Measurements from ENCODE around the gene TFB1M. TPM values are rescaled to one million over a fixed set of nuclear protein-coding genes. Genes with fewer than 3 reads are reported as not detected.
A peak's percentile ranks its signal among the peaks of the same experiment; 100 is the strongest.
"Not testable (repeated sequence)": the region's sequence is repeated elsewhere in the genome, so short reads cannot be mapped to it uniquely, and the experiment has no call there.

TFB1M gene
- polyA plus RNA-seq, 2 donors = 10.6 to 13.3 TPM

DNA sequence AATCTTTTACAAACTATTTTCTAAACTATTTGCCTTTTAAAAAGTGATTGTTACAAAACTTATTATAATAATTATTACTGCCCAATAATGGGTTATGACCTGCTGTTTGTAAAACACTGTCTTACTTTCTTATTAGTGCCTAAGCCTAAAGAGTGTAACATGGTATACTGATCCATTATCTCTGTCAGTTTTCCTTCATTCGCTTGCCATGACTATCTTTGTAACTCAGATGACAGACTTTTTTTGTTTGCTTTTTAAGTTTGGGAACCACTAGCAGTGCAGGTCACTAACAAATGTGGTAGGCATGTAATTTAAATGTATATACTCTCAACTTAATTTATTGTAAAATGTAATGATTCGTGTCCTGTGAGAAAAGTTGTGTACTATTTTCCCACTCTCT, 9.9 kb upstream of the TFB1M start:
- Histone ChIP-seq H3K27me3 (ENCODE audit: control insufficient read depth in 1 of 2, insufficient read depth in 2 of 2, low read length in 2 of 2) (no peaks in the 10 kb centered on the region), H3K36me3 (ENCODE audit: control insufficient read depth in 2 of 2, insufficient read depth in 2 of 2, low read length in 1 of 2) (no peaks in the 10 kb centered on the region), H3K27ac (ENCODE audit: low read depth in 2 of 2, low read length in 1 of 2) (no peak overlapping the region), H3K4me1 (ENCODE audit: control insufficient read depth in 2 of 2, insufficient read depth in 2 of 2, low read length in 1 of 2) (no peaks in the 10 kb centered on the region), H3K4me3 (ENCODE audit: low read depth in 1 of 2, low read length in 2 of 2) (no peak overlapping the region), H3K9me3 (ENCODE audit: control insufficient read depth in 2 of 2, insufficient read depth in 1 of 2, low read depth in 1 of 2, low read length in 1 of 2) (no peaks in the 10 kb centered on the region)
- WGBS, 2 donors = 95 to 97% methylated on average over 2 of the region's 2 CpGs

DNA sequence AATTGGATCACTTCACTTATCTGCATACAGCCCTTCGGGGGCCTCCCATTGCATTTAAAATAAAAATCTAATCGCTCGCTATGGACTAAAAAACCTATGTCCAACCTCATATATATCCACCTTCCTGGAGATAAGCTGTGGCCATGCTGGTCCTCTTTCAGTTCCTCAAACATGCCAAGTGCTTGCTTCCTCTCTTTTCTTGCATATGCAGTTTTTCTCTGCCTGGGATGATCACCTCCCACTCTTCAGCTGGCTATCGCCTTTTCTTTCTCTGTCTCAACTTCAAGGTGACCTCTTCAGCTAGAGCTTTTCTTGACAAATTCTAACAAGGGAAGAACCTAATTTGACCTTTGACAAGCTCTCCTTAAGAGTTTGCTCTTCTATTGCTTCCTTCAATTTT, 5.6 kb upstream of the TFB1M start:
- Histone ChIP-seq H3K9me3 (ENCODE audit: control insufficient read depth in 2 of 2, insufficient read depth in 1 of 2, low read depth in 1 of 2, low read length in 1 of 2) (no peaks in the 10 kb centered on the region), H3K27ac (ENCODE audit: low read depth in 2 of 2, low read length in 1 of 2) (no peak overlapping the region), H3K4me3 (ENCODE audit: low read depth in 1 of 2, low read length in 2 of 2) (no peak overlapping the region), H3K36me3 (ENCODE audit: control insufficient read depth in 2 of 2, insufficient read depth in 2 of 2, low read length in 1 of 2) (no peaks in the 10 kb centered on the region), H3K27me3 (ENCODE audit: control insufficient read depth in 1 of 2, insufficient read depth in 2 of 2, low read length in 2 of 2) (no peaks in the 10 kb centered on the region), H3K4me1 (ENCODE audit: control insufficient read depth in 2 of 2, insufficient read depth in 2 of 2, low read length in 1 of 2) (no peaks in the 10 kb centered on the region)
- WGBS, 2 donors = 86 to 88% methylated on average over 4 of the region's 4 CpGs

DNA sequence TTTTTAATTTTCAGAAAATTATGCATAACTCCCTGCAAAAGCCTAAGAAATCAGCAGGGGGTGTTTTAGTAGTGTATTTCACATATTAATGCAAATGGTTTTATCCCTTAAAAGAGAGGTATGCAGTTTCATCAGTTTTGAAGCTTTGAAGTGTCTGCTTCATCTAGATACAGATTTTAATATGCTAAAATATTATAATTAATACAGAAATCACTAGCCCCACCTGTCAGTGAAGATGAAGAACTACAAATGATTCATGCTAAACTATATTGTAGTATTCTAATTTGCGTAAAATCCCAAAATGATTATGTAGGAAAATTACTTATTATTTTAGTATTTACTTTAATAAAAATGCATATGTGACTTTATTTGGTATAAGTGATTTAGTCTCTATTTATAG, 2.9 kb upstream of the TFB1M start:
- H3K4me3 ChIP-seq (ENCODE audit: low read depth in 1 of 2, low read length in 2 of 2) = no peak overlapping the region
- 92 to 93% methylated on average over 1 of the region's 1 CpG for WGBS, 2 donors
- H3K27ac ChIP-seq (ENCODE audit: low read depth in 2 of 2, low read length in 1 of 2) = no peak overlapping the region
- no peaks in the 10 kb centered on the region for H3K9me3 ChIP-seq (ENCODE audit: control insufficient read depth in 2 of 2, insufficient read depth in 1 of 2, low read depth in 1 of 2, low read length in 1 of 2)
- no peaks in the 10 kb centered on the region for H3K36me3 ChIP-seq (ENCODE audit: control insufficient read depth in 2 of 2, insufficient read depth in 2 of 2, low read length in 1 of 2)
- H3K4me1 ChIP-seq (ENCODE audit: control insufficient read depth in 2 of 2, insufficient read depth in 2 of 2, low read length in 1 of 2) = no peaks in the 10 kb centered on the region
- no peaks in the 10 kb centered on the region for H3K27me3 ChIP-seq (ENCODE audit: control insufficient read depth in 1 of 2, insufficient read depth in 2 of 2, low read length in 2 of 2)

DNA sequence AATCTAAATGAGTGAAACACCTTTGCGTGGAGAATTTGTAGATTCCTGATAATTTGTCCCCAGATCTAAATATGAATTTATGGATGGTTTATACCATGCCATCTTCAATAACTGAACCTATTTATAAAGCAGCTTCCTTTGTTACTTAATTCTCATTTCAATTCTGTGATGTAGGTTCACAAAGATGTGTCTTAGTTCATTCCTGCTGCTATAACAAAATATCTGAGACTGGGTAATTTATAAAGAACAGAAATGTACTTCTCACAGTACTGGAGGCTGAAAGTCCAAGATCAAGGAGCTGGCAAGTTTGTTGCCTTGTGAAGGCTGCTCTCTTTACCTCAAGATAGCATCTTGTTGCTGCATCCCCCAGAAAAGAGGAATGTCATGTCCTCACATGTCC, 2.1 kb upstream of the TFB1M start:
- no peaks in the 10 kb centered on the region for H3K27me3 ChIP-seq (ENCODE audit: control insufficient read depth in 1 of 2, insufficient read depth in 2 of 2, low read length in 2 of 2)
- WGBS, 2 donors = 92 to 97% methylated on average over 1 of the region's 1 CpG
- H3K9me3 ChIP-seq (ENCODE audit: control insufficient read depth in 2 of 2, insufficient read depth in 1 of 2, low read depth in 1 of 2, low read length in 1 of 2) = no peaks in the 10 kb centered on the region

DNA sequence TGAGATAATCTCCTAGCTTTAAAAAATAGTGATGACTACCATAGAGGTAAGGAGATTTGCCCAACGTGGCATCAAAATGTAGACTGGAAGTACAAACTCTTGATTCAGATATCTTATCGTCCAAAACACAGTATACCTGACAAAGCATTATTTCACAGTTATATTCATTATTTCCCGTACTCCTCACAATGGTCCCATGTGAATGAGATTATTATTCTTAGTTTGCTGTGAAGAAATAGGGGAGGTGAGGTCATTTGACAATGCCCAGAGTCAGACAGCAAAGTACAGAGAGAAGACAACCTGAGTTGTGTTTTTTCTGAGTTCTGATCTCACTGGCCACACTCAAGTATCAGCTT, 1.2 kb upstream of the TFB1M start:
- no peaks in the 10 kb centered on the region for H3K27me3 ChIP-seq (ENCODE audit: control insufficient read depth in 1 of 2, insufficient read depth in 2 of 2, low read length in 2 of 2)
- no peaks in the 10 kb centered on the region for H3K36me3 ChIP-seq (ENCODE audit: control insufficient read depth in 2 of 2, insufficient read depth in 2 of 2, low read length in 1 of 2)
- H3K4me1 ChIP-seq (ENCODE audit: control insufficient read depth in 2 of 2, insufficient read depth in 2 of 2, low read length in 1 of 2) = no peaks in the 10 kb centered on the region
- peak overlapping the region in 1 of 2 donors; percentile 94 for H3K4me3 ChIP-seq (ENCODE audit: low read depth in 1 of 2, low read length in 2 of 2)
- 25 to 42% methylated on average over 3 of the region's 3 CpGs for WGBS, 2 donors
- H3K9me3 ChIP-seq (ENCODE audit: control insufficient read depth in 2 of 2, insufficient read depth in 1 of 2, low read depth in 1 of 2, low read length in 1 of 2) = no peaks in the 10 kb centered on the region
- H3K27ac ChIP-seq (ENCODE audit: low read depth in 2 of 2, low read length in 1 of 2) = no peak overlapping the region

More for the DNA sequence above, 2.1 kb upstream of the TFB1M start:
- no peak overlapping the region for H3K27ac ChIP-seq (ENCODE audit: low read depth in 2 of 2, low read length in 1 of 2)
- no peak overlapping the region for H3K4me3 ChIP-seq (ENCODE audit: low read depth in 1 of 2, low read length in 2 of 2)
- no peaks in the 10 kb centered on the region for H3K36me3 ChIP-seq (ENCODE audit: control insufficient read depth in 2 of 2, insufficient read depth in 2 of 2, low read length in 1 of 2)
- no peaks in the 10 kb centered on the region for H3K4me1 ChIP-seq (ENCODE audit: control insufficient read depth in 2 of 2, insufficient read depth in 2 of 2, low read length in 1 of 2)

DNA sequence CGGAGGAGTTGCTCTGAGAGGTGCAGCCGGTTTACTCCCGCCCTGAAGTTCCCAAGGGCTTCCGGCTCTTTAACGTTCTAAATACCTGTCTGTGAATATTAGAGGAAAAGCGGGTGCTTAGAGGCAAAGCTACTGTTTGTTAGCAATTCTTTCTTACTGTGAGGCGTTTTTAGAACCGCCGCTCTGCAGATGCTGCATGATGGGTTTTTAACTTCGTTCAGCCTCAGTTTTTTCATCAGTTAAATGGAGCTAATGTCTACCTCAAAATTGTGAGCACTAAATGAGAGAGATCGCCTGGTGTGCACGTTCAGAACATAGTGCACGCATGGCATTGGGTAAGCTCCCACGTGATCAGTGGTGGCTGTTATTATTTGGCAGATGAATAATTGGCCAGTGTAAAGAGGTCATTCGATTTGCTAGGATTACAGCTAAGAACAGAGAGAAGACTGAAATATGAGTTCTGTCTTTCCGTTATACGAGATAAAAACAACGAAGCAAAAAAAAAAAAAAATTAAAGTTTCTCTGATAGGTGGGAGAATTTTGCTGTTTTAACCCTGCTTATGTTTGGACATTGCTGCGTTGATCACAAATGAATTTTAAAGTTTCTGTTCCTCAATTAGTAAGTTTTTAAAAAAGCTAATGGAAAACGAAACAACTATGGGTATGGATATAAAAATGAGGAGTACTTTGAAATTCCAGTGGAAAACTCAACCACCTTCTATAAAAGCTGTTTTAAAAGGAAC, 660 bp upstream of the TFB1M start:
- Histone ChIP-seq H3K4me1 (ENCODE audit: control insufficient read depth in 2 of 2, insufficient read depth in 2 of 2, low read length in 1 of 2) (no peaks in the 10 kb centered on the region), H3K4me3 (ENCODE audit: low read depth in 1 of 2, low read length in 2 of 2) (peak overlapping the region; percentile 79 to 94), H3K27me3 (ENCODE audit: control insufficient read depth in 1 of 2, insufficient read depth in 2 of 2, low read length in 2 of 2) (no peaks in the 10 kb centered on the region), H3K36me3 (ENCODE audit: control insufficient read depth in 2 of 2, insufficient read depth in 2 of 2, low read length in 1 of 2) (no peaks in the 10 kb centered on the region), H3K27ac (ENCODE audit: low read depth in 2 of 2, low read length in 1 of 2) (peak overlapping the region; percentile 88 to 92), H3K9me3 (ENCODE audit: control insufficient read depth in 2 of 2, insufficient read depth in 1 of 2, low read depth in 1 of 2, low read length in 1 of 2) (no peaks in the 10 kb centered on the region)
- WGBS, 2 donors = 3% methylated on average over 20 of the region's 20 CpGs

DNA sequence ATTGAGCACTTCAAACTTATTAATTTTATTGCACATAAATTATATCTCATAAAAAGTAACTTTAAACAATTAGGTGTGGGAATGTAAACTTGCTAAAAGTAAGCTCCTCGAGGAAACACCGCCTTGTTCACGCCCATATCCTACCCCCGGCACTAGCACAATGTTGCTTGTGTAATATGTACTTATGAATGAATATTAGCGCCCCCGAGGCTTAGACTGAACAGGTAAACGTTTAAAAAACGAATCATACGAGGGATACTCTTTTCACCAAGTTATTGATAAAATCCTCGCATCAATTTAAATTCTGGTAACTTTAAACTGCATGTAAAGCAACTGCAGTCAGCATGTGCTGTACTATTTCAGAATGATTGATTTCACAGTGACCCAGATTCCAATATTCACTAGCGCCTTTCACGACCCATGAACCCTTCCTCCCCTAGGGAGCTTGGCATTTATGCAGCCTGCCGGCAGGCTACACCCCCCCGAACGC, 637 bp downstream of the TFB1M start:
- no peaks in the 10 kb centered on the region for H3K4me1 ChIP-seq (ENCODE audit: control insufficient read depth in 2 of 2, insufficient read depth in 2 of 2, low read length in 1 of 2)
- H3K27ac ChIP-seq (ENCODE audit: low read depth in 2 of 2, low read length in 1 of 2) = peak overlapping the region; percentile 84 to 92
- 0 to 1% methylated on average over 15 of the region's 15 CpGs for WGBS, 2 donors
- H3K4me3 ChIP-seq (ENCODE audit: low read depth in 1 of 2, low read length in 2 of 2) = peak overlapping the region; percentile 79 to 94
- H3K27me3 ChIP-seq (ENCODE audit: control insufficient read depth in 1 of 2, insufficient read depth in 2 of 2, low read length in 2 of 2) = no peaks in the 10 kb centered on the region
- no peaks in the 10 kb centered on the region for H3K9me3 ChIP-seq (ENCODE audit: control insufficient read depth in 2 of 2, insufficient read depth in 1 of 2, low read depth in 1 of 2, low read length in 1 of 2)
- H3K36me3 ChIP-seq (ENCODE audit: control insufficient read depth in 2 of 2, insufficient read depth in 2 of 2, low read length in 1 of 2) = no peaks in the 10 kb centered on the region

DNA sequence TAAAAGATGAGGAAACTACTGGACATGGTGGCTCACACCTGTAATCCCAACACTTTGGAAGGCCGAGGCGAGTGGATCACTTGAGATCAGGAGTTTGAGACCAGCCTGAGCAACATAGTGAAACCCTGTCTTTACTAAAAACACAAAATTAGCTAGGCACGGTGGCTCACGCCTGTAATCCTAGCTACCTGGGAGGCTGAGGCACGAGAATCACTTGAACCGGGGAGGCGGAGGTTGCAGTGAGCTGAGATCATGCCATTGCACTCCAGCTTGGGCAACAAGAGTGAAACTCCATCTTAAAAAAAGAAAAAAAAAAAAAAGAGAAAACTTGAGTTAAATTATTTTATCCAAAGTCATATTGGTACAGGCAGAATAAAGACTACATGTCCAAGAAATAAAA, 1.3 kb downstream of the TFB1M start:
- H3K27me3 ChIP-seq (ENCODE audit: control insufficient read depth in 1 of 2, insufficient read depth in 2 of 2, low read length in 2 of 2); H3K4me3 ChIP-seq (ENCODE audit: low read depth in 1 of 2, low read length in 2 of 2); H3K9me3 ChIP-seq (ENCODE audit: control insufficient read depth in 2 of 2, insufficient read depth in 1 of 2, low read depth in 1 of 2, low read length in 1 of 2); H3K36me3 ChIP-seq (ENCODE audit: control insufficient read depth in 2 of 2, insufficient read depth in 2 of 2, low read length in 1 of 2); H3K4me1 ChIP-seq (ENCODE audit: control insufficient read depth in 2 of 2, insufficient read depth in 2 of 2, low read length in 1 of 2); H3K27ac ChIP-seq (ENCODE audit: low read depth in 2 of 2, low read length in 1 of 2): not testable (repeated sequence)
- 93% methylated on average over 7 of the region's 7 CpGs for WGBS, 2 donors

DNA sequence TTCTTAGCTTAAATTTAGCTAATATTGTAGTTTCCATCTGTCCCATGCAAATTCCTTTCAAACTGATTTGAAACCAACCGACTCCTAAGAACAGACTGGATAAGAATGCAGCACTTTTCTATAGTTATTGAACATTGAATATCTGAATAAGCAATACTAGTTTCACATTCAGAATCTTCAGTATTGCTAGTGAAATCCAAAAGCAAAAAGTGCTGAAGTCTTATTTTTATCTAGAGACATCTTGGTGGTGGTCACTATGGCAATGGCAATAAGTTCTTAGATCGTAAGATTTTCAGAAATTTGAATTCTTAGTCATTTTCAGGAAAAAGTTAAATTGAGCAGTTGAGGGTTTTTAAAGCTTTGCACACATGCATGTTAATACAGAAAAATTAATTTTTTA, 2.7 kb downstream of the TFB1M start:
- Histone ChIP-seq H3K4me3 (ENCODE audit: low read depth in 1 of 2, low read length in 2 of 2) (no peak overlapping the region), H3K4me1 (ENCODE audit: control insufficient read depth in 2 of 2, insufficient read depth in 2 of 2, low read length in 1 of 2) (no peaks in the 10 kb centered on the region), H3K36me3 (ENCODE audit: control insufficient read depth in 2 of 2, insufficient read depth in 2 of 2, low read length in 1 of 2) (no peaks in the 10 kb centered on the region), H3K27me3 (ENCODE audit: control insufficient read depth in 1 of 2, insufficient read depth in 2 of 2, low read length in 2 of 2) (no peaks in the 10 kb centered on the region), H3K27ac (ENCODE audit: low read depth in 2 of 2, low read length in 1 of 2) (no peak overlapping the region), H3K9me3 (ENCODE audit: control insufficient read depth in 2 of 2, insufficient read depth in 1 of 2, low read depth in 1 of 2, low read length in 1 of 2) (no peaks in the 10 kb centered on the region)
- 83 to 86% methylated on average over 2 of the region's 2 CpGs for WGBS, 2 donors

DNA sequence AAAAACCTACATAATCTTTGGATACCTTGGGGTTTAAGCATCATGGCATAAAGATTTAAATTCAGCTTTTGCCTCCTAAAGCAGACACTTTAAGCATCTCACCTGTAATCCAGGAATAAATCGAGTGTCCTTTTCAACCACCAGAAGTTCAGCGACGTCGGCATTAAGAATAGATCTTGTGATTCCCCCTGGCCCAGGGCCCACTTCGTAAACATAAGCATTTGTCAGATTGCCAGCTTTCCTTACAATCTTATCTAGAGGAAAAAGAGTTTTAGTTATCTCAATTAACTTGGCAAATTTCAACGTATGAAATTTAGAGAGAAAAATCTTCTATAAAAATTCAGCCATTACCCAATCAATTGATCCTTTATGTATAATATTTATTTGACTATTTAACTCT, 3.2 kb downstream of the TFB1M start:
- Histone ChIP-seq H3K4me3 (ENCODE audit: low read depth in 1 of 2, low read length in 2 of 2) (no peak overlapping the region), H3K9me3 (ENCODE audit: control insufficient read depth in 2 of 2, insufficient read depth in 1 of 2, low read depth in 1 of 2, low read length in 1 of 2) (no peaks in the 10 kb centered on the region), H3K4me1 (ENCODE audit: control insufficient read depth in 2 of 2, insufficient read depth in 2 of 2, low read length in 1 of 2) (no peaks in the 10 kb centered on the region), H3K27ac (ENCODE audit: low read depth in 2 of 2, low read length in 1 of 2) (no peak overlapping the region), H3K36me3 (ENCODE audit: control insufficient read depth in 2 of 2, insufficient read depth in 2 of 2, low read length in 1 of 2) (no peaks in the 10 kb centered on the region), H3K27me3 (ENCODE audit: control insufficient read depth in 1 of 2, insufficient read depth in 2 of 2, low read length in 2 of 2) (no peaks in the 10 kb centered on the region)
- WGBS, 2 donors = 30 to 38% methylated on average over 6 of the region's 6 CpGs

All from esophagus (tissue), 2 donors.